GM21723 (cell line): ENCODE measurements around the gene SLC5A4.
"Not testable (repeated sequence)": the region's sequence is repeated elsewhere in the genome, so short reads cannot be mapped to it uniquely, and the experiment has no call there.

Source experiments
- ATAC-seq: cut with Tn5 transposase; IDR thresholded peaks from one replicate; pipeline ENCODE4 v1.9.1; 2021; ENCODE audit warnings: mild to moderate bottlenecking, moderate library complexity; ENCODE audit not compliant: unreplicated experiment

The SLC5A4 gene

GRCh38 chr22:32255217-32255616, at the start of gene SLC5A4:
SLC5A4 (minus strand) TSS chr22:32255347; CDS start chr22:32255329, 18 bp downstream.
- ATAC-seq, result no peak

- ATAC-seq, result not testable (repeated sequence)
Observed at GRCh38 chr22:32293921-32294320, 38.8 kb upstream of the SLC5A4 start.

- no peak for ATAC-seq
Observed at GRCh38 chr22:32286290-32286840, 31.2 kb upstream of the SLC5A4 start.

GRCh38 chr22:32281072-32281471, 25.9 kb upstream of the SLC5A4 start:
- ATAC-seq, result no peak

GRCh38 chr22:32275353-32275752, 20.2 kb upstream of the SLC5A4 start:
- ATAC-seq, result not testable (repeated sequence)

- no peak for ATAC-seq
Observed at GRCh38 chr22:32271389-32271788, 16.2 kb upstream of the SLC5A4 start.

- ATAC-seq, result no peak
Observed at GRCh38 chr22:32270641-32271369, 15.7 kb upstream of the SLC5A4 start.

- no peak for ATAC-seq
Observed at GRCh38 chr22:32269316-32269715, 14.2 kb upstream of the SLC5A4 start.

- ATAC-seq, result no peak
Observed at GRCh38 chr22:32267011-32267410, 11.9 kb upstream of the SLC5A4 start.

GRCh38 chr22:32265882-32266767, 11.0 kb upstream of the SLC5A4 start:
- no peak for ATAC-seq

GRCh38 chr22:32263678-32264077, 8.5 kb upstream of the SLC5A4 start:
- ATAC-seq, result not testable (repeated sequence)

- no peak for ATAC-seq
Observed at GRCh38 chr22:32261306-32261705, 6.2 kb upstream of the SLC5A4 start.

- no peak for ATAC-seq
Observed at GRCh38 chr22:32258791-32259190, 3.6 kb upstream of the SLC5A4 start.

- ATAC-seq, result no peak
Observed at GRCh38 chr22:32255726-32256125, 579 bp upstream of the SLC5A4 start.

GRCh38 chr22:32249231-32249630, 5.9 kb downstream of the SLC5A4 start:
- no peak for ATAC-seq

- no peak for ATAC-seq
Observed at GRCh38 chr22:32248276-32248675, 6.9 kb downstream of the SLC5A4 start.

- ATAC-seq, result no peak
Observed at GRCh38 chr22:32246166-32246565, 9.0 kb downstream of the SLC5A4 start.

- ATAC-seq, result no peak
Observed at GRCh38 chr22:32245042-32245441, 10.1 kb downstream of the SLC5A4 start.

GRCh38 chr22:32244547-32244946, 10.6 kb downstream of the SLC5A4 start:
- ATAC-seq, result no peak

- no peak for ATAC-seq
Observed at GRCh38 chr22:32240461-32240860, 14.7 kb downstream of the SLC5A4 start.

GRCh38 chr22:32237906-32238305, 17.2 kb downstream of the SLC5A4 start:
- ATAC-seq, result no peak

GRCh38 chr22:32236970-32237369, 18.2 kb downstream of the SLC5A4 start:
- ATAC-seq, result no peak
